HG03097 (cell line): ENCODE results near the gene TTYH3.
"Not testable (repeated sequence)": the region's sequence is repeated elsewhere in the genome, so short reads cannot be mapped to it uniquely, and the experiment has no call there.

ENCODE experiments used
- ATAC-seq: cut with Tn5 transposase; IDR thresholded peaks from one replicate; pipeline ENCODE4 v1.9.1; 2021; ENCODE audit not compliant: unreplicated experiment, low FRiP score

TTYH3 gene

DNA sequence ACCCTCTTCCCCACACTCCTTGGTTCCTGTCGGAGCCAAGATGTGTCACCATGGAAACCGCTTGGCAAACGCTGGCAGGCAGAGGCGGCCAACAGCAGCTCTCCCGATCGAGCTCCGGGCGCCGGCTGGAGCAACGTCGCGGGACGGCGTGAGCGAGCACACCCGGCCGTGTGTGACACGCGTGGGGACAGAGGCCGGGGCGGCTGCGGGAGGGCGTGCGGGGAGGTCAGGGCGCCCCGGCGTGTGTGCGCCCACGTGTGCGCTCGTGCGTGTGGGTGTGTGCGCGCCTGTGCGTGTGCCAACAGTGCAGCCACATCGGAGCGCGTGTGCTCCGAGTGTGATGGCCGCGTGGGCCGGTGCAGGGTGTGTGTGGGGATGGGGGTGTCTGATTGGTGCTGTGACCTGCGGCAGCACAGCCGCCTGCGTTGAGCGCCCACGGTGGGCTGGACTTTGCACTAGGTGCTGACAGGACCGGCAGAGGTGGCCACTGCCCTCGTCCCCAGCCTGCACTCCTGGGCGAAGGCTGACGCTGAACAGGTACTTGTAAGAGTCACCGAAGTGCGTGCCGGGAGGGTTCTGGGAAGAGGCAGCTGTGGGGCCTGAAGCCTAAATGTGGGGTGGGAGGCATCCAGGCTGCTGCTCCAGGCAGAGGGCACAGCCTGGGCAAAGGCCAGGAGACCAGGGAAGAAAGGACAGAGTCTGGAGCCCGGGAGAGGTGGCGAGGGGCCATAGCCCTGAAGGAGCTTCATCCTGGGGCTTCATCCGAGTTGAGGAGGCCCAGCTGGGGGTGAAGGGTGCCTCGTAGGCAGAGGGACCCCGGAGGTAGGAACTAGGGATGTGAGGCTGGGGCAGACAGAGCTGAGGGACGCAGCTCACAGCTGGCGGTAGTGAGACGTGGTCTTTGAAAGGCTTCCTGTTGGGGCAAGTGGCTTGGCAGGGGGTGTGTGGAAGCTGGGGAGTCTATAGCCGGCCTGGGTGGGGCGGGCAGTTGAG, 47.6 kb downstream of the TTYH3 start:
- ATAC-seq: not testable (repeated sequence)

DNA sequence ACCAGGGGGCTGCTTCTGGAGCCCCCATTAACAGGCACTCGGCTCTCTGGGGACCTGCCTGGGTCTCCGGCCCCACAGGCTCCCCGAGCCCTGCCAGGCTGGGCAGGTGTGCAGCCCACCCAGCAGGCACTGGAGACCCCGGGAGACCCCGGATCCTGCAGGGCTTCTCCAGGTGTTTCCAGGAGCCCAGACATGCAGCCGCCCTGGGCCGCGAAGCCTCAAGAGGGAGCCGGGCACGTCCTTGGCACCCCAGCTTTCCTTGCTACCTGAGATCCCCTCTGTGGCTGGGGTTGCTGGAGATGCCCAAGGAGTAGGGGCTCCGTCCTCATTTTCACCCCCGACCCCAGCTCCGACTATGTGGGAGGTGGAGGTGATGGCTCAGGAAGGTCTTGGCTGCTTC, 48.5 kb downstream of the TTYH3 start:
- no peak for ATAC-seq

DNA sequence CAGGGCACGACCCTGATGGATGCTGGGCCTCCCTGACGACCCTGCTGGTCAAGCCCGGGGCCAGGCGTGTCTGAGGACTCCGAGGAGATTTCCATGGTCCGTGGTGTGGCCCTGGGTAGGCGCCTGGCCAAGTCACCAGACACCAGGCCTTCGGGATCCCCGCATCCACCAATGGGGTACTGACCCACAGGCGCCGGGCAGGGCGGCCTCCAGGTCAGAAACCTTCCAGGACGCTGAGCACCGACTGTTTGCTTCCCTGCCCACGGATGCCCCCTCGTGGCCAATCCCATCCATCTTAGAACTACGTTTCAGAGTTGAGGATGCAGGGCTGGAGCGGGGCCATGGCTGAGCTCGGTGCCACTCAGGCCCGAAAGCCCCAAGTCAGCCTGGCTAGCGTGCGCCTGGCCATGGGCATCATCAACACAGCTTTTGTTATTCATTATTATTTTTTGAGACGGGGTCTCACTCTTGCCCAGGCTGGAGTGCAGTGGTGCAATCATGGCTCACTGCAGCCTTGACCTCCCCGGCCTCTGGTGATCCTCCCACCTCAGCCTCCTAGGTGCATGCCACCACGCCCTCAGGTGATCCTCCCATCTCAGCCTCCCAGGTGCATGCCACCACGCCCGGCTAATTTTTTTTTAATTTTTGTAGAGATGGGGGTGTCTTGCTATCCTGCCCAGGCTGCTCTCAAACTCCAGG, 49.2 kb downstream of the TTYH3 start:
- no peak for ATAC-seq

DNA sequence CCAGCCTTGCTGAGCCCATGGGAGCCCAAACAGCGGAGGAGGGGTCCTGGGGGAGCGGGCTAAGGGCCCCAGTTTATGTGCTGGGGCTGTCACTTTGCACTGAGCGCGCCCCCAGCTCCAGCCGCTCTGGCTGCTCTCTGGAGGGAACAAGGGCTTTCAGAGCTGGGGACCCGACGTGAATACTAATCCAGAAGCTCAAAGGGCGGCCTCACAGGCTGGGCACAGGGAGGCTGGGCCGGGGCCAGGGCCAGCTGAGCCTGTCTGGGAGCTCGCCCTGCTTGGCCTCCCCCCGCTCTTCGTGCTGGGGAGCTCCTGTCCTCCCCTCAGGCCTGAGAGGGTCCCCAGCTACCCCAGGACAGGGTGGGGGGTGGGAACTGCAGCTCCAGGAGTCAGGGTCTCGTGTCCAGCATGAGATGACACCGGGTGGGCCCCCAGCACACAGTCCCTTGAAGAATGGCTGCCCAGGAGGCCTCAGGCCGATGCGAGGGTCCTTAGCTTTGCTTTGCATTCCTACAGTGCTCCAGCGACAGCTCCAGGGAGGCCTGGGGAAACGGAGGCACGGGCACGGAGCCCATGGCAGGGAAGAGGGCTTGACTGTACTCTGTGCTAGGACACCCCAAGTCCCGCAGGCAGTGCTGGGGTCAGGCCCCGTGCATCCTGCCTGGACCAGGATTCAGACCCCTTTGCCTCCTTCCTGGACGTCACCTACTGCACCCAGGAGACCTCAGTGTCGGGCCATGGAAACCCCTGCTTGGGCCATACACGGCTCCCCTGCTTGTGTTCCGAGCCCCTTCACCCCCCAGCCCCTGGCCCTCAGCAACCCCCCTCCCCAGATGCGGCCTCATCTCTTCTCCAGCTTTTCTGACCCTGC, 50.4 kb downstream of the TTYH3 start:
- ATAC-seq: no peak

DNA sequence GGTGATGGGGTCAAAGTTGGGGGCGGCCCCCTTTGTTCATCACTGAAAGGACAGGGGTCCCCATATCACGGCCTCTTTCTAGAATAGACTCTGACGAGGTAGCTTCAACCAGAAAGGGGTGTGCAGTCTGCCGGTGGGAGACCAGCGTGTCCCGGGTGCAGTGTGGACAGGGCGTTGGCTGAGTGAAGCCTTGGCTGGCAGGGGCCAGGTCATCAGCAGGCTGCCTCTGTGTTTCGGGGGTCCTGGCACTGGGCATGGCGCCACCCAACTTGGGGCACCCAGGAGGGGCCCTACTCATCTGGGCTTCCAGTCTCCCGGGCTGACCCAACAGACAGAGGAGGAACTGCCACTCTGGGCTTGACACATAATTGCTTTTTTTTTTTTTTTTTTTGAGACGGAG, 52.7 kb downstream of the TTYH3 start:
- no peak for ATAC-seq

DNA sequence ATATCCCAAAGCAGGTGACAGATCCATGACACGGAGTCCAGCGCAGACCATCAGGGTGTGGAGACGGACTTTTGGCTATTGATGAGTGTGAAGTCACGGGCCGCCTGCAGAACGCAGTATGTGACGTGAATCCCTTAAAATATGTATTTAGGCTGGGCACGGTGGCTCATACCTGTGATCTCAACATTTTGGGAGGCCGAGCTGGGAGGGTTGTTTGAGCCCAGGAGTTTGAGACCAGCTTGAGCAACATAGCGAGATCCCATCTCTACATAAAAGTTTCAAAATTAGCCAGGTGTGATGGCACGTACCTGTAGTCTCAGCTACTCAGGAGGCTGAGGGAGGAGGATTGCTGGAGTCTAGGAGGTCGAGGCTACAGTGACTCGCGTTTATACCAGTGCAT, 54.3 kb downstream of the TTYH3 start:
- no peak for ATAC-seq

DNA sequence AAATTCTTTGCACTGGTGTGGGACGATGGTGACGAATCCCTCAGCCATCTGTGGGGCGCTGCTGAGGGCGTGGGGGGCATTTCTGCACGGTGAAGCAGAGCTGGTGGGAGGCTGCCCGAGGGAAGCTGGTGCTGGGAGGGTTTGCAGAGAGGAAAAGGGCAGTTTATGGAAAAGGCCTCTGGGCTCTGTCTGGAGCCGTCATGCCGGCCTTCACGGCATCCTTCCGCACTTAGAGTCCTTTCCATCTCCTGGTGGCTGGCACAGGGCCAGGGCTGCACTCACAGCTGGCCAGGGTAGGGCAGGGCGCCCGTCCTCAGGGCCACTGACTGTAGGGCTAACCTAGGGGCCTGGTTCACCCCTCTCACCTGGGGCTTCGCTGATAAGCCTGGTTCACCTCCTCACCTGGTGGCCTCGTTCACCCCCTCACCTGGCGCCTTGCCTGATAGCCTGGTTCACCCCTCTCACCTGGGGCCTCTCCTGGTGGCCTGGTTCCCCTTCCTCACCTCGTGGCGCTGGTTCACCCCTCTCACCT, 55.6 kb downstream of the TTYH3 start:
- no peak for ATAC-seq

DNA sequence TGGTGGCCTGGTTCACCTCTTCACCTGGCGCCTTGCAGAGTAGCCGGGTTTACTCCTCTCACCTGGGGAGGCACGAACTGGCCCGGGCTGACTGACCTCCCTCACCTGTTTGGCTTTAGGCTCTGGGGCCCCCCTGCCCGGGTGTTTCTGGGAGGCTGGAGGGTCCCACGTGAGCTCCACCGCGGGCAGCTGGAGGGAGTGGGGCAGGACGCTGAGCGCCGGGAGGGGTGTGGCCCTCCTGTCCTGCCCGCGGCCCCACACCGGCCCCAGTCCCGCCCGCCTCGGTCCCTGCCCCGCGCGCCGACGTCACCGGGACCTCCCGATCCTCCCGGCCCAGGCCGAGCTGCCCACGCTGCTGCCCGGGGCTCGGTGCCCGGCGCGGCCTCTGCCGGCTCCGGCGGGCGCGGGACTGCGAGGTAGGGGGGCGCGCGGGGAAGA, 56.1 kb downstream of the TTYH3 start, which contains the start of gene AMZ1:
Gene AMZ1 (plus strand): TSS at position 322 of the 438 bp plus-strand sequence. CDS start 12,250 bp downstream, outside the sequence.
- no peak for ATAC-seq

DNA sequence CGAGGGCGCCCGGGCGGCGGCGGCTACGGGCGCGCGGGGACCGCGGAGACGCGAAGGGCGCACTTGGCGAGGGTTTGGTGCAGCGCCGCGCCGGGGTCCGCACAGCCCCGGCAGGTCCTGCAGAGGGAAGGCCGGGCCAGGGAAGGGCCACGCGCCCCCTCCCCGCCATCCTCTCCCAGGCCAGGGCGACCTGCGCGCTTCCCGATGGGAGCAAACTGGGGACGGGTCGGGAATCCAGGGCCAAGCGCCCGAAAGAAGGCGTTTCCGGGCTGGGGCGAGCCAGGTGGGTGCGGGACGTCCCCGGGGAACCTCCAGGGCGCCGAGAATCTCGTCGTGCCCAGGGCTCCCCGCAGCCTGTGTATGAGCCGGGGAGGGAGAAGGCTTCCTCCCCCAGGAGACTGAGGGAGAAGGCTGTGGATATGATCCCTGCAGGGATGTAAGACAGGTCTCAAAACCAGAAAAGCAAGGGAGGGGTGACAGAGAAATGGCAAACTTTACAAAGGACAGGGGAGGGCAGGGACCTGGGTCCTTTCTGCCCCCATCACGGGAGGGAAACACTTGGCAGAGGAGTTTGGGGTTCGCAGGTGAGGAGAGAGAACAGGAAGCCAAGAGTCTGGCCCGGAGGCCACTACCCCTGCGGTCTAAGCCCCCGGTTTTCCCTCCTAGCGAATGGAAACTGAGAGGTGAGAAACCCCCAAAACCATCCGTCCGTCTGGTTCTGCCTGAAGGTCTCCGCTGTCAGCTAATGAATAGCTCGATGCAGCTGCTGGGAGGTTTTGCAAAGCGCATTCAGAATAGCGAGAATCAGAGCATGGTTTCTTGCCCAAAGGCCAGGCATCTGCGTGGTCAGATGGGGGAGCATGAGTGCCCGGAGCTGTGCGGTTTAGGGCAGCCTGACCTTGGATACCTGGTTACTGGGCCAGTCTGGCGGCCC, 56.9 kb downstream of the TTYH3 start:
- peak; percentile 76 for ATAC-seq

DNA sequence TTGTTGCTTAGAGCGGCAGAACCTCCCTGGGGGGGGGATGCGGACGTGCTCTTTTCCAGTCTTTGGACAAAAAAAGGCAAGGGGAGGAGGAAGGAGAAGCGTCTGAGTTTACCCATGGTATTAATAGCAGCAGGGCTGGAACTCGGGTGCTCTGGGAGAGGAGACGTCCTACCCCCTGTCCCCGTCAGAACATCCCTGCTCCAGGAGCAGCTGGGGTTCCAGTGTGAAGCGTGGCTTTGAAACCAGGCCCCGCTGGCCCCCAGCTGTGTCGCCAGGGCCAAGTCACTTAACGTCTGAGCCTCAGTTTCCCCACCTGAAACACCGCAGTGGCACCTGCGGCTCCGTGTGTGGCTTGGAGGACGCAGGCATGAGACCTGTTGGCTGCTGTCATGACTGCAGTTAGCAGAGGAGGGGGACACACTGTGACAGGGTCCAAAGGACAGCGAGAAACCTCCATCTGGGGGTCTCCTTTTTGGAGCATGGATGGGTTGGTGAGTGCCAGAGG, 57.6 kb downstream of the TTYH3 start:
- ATAC-seq: no peak

DNA sequence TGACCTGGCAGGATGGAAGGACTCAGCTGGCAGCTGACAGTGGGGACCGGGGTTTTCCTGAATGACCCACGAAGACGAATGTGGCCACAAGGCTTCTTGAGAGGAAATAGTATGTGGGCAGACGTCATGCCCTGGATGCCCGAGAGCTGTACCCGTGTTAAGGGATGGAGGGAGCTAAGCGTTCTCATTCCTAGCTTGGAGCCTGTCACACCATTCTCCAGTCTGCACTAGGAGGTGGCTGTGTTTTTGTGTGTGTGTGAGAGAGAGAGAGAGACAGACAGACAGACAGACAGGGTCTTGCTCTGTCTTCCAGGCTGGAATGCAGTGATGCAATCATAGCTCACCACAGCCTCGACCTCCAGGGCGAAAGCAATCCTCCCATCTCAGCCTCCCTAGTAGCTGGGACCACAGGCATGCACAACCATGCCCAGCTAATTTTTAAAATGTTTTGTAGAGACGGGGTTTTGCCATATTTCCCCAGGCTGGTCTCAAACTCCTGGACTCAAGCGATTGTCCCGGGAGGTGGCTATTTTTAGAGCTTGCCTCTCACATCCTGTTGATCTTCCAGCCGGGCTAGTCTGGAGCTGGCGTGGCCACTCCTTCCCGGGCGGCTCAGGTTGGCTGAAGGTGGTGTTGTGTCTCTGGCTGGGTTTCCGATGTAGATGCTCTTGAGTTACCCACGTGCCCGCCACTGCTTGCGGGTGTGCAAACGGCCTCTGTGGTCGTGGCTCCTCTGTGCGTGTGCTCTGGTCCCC, 58.3 kb downstream of the TTYH3 start:
- ATAC-seq: no peak

DNA sequence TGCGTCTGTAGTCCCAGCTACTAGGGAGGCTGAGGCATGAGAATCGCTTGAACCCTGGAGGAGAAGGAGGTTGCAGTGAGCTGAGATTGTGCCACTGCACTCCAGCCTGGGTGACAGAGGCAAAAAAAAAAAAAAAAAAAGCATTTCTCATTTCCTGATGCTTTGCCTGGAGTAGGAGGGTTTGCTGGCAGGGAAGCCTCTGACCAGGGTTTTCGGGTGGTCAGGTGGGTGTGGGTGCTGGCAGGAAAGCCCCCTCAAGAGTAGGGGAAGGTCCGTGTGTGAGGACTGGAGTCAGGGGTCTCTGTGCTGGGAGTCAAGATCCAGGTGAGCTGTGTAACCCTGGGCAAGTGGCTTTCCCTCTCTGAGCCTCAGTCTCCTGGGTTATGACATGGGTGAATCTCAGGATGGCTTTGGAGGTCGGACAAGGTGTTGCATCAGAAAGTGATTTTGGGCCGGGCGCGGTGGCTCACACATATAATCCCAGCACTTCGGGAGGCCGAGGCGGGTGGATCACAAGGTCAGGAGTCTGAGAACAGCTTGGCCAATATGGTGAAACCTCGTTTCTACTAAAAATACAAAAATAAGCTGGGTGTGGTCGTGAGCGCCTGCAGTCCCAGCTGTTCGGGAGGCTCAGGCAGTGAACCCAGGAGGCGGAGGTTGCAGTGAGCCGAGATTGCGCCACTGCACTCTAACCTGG, 59.4 kb downstream of the TTYH3 start:
- ATAC-seq: no peak

DNA sequence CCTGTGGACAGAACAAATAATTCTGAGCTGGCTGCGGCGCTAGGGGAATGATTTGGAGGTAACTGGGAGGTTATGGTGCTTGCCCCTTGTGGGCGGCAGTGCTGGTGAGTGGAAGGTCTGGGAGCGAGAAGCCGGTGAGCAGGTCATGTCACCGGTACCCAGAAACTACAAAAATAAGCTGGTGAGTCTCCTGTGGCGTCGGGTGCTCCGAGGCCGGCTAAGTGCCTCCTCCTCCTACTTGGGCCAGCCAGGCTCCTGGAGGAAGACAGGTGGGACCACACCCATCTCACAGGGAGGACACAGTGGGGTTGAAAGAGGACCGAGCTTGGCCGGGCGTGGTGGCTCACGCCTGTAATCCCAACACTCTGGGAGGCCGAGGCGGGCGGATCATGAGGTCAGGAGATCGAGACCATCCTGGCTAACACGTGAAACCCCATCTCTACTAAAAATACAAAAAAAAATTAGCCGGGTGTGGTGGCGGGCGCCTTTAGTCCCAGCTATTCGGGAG, 60.2 kb downstream of the TTYH3 start:
- not testable (repeated sequence) for ATAC-seq

DNA sequence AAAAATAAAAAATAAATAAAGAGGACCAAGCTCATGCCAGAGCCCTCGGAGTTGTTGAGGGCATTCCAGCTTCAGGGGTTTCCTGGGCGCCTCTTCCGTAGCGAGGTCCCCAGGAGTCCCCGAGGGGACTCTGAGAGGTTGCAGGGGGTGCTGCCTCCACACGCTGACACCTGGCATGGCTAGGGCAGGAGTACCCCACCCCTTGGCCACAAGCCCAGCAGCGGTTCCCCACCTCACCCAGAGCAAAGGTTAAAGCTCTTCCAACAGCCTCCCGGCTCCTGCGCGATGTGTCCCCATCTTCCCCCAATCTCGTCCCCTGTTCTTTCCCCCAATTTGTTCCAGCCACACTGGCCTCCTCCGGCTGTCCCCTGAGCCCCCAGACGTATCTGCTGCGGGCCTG, 60.8 kb downstream of the TTYH3 start:
- no peak for ATAC-seq

DNA sequence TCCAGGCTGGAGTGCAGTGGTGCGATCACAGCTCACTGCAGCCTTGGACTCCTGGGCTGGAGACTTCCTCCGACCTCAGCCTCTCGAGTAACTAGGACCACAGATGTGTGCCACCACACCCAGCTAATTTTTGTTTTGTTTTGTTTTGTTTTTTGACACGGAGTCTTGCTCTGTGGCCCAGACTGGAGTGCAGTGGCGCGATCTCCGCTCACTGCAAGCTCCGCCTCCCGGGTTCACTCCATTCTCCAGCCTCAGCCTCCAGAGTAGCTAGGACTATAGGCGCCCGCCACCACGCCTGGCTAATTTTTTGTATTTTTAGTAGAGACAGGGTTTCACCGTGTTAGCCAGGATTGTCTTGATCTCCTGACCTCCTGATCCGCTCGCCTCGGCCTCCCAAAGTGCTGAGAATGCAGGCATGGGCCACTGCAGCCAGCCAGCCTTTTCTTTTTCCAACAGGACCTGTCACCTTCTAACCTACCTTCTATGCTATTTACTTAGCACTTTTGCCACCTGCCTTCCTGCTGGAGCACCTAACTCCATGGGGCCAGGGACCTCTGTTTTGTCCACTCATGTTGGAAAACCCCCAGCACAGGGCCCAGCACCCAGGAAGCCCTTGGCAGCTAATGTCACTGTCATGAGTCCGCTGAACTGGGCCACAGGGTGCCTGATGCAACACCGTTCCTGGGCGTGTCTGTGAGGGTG, 61.8 kb downstream of the TTYH3 start:
- not testable (repeated sequence) for ATAC-seq

DNA sequence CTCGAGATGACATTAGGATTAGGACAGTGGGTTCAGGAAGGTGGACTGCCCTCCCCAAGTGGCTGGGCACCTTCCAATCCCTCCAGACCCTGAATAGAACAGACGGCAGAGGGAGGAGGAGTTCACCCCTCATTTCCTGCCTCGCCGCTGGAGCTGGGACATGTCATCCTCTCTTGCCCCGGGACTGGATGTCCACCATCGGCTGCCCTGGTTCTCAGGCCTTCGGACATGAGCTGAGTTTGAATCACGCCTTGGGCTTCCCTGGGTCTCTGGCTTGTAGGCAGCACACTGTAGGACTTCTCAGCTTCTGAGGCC, 62.3 kb downstream of the TTYH3 start:
- ATAC-seq: not testable (repeated sequence)
